HL-60 (cell line): ENCODE results near the gene SAA4.
"Not testable (repeated sequence)": the region's sequence is repeated elsewhere in the genome, so short reads cannot be mapped to it uniquely, and the experiment has no call there.

ENCODE experiments used
- DNase-seq, 2 experiments: peaks; one replicate each; pipeline ENCODE4 v3.0.0-alpha.2; 2010 to 2020; ENCODE audit warnings: low read depth in 1 of 2, low spot score in 1 of 2
- H3K27ac ChIP-seq: fragments of 250-450 bp; sonication (Bioruptor Pico); replicated peaks from 2 replicates; pipeline ENCODE4 v1.5.1; 2020; ENCODE audit warnings: mild to moderate bottlenecking, moderate library complexity
- H3K27me3 ChIP-seq: fragments of 250-450 bp; sonication (Bioruptor Pico); 2 replicates; pipeline ENCODE4 v1.5.1; 2021; ENCODE audit warnings: mild to moderate bottlenecking, moderate library complexity; ENCODE audit not compliant: insufficient read depth, poor library complexity, severe bottlenecking
- H3K4me3 ChIP-seq: replicated peaks from 2 replicates; pipeline ENCODE4 v1.5.1; 2011; ENCODE audit warnings: mild to moderate bottlenecking, control low read depth, low read length; ENCODE audit not compliant: insufficient read depth
- CTCF ChIP-seq: IDR thresholded peaks from one replicate; pipeline ENCODE4 v1.5.1; 2011; ENCODE audit warnings: low read length, control low read depth, inconsistent platforms; ENCODE audit not compliant: insufficient read depth
- GABPA ChIP-seq: IDR thresholded peaks from 2 replicates; pipeline ENCODE4 v1.6.1; 2012; ENCODE audit warnings: low read depth
- POLR2AphosphoS5 ChIP-seq: IDR thresholded peaks from 2 replicates; pipeline ENCODE4 v1.6.1; 2012; ENCODE audit warnings: low read depth
- REST ChIP-seq: IDR thresholded peaks from 2 replicates; pipeline ENCODE4 v1.6.1; 2012; ENCODE audit warnings: low read depth; ENCODE audit not compliant: insufficient replicate concordance
- SPI1 ChIP-seq: IDR thresholded peaks from 2 replicates; pipeline ENCODE4 v1.6.1; 2012; ENCODE audit warnings: low read depth, mild to moderate bottlenecking, borderline replicate concordance

The SAA4 gene

DNA sequence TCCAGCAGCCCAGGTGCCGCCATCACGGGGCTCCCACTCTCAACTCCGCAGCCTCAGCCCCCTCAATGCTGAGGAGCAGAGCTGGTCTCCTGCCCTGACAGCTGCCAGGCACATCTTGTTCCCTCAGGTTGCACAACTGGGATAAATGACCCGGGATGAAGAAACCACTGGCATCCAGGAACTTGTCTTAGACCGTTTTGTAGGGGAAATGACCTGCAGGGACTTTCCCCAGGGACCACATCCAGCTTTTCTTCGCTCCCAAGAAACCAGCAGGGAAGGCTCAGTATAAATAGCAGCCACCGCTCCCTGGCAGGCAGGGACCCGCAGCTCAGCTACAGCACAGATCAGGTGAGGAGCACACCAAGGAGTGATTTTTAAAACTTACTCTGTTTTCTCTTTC, 29.3 kb upstream of the SAA4 start, which contains the start of gene SAA1:
TSS of gene SAA1 (plus strand) at position 316 of the 400 bp plus-strand sequence. CDS start 624 bp downstream, outside the sequence.
- TF ChIP-seq POLR2AphosphoS5, result no peak
- TF ChIP-seq CTCF, result no peak
- TF ChIP-seq SPI1, result no peak
- TF ChIP-seq REST, result no peak
- no peak for TF ChIP-seq GABPA
- no peaks in the 10 kb centered on the region for H3K27me3 ChIP-seq
- no peak for DNase-seq
- H3K27ac ChIP-seq, result no peak within 1 kb of the TSS
- H3K4me3 ChIP-seq, result no peak within 1 kb of the TSS

GRCh38 chr11:18264677-18265555, 28.3 kb upstream of the SAA4 start:
- no peak for DNase-seq
- TF ChIP-seq REST (no peak), POLR2AphosphoS5 (no peak), CTCF (no peak), SPI1 (0 out of 2 replicates have a peak, but pooled peaks have one; percentile 9), GABPA (no peak)
- H3K27me3 ChIP-seq, result peaks cover 2% of the 10 kb centered on the region
- H3K4me3 ChIP-seq, result no peak overlapping the region
- no peak overlapping the region for H3K27ac ChIP-seq

DNA sequence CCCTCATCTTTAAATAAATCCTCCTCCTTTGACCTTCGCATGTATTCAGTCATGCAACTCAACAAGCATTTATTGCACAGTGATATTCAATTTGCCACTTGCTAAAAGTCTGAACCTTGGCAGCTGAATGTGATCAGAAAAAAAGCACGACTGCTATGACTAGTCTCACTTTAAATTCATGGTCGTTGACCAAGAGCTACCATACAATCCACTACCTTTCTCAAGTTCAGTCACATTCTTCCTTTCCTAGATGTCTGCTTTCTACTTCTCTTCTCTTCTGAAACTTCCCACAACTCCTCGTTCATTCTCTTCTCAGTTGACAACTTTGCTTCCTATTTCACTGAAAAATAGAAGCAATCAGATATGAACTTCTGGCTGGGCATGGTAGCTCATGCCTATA, 27.4 kb upstream of the SAA4 start:
- TF ChIP-seq REST, result no peak
- no peak for TF ChIP-seq SPI1
- TF ChIP-seq GABPA, result no peak
- no peak for TF ChIP-seq CTCF
- TF ChIP-seq POLR2AphosphoS5, result no peak
- no peak overlapping the region for H3K27ac ChIP-seq
- no peak for DNase-seq
- peaks cover 2% of the 10 kb centered on the region for H3K27me3 ChIP-seq
- no peak overlapping the region for H3K4me3 ChIP-seq

- H3K27ac ChIP-seq, H3K27me3 ChIP-seq, H3K4me3 ChIP-seq, DNase-seq: not testable (repeated sequence)
Observed at GRCh38 chr11:18262681-18263350, 26.2 kb upstream of the SAA4 start.
